Activated CD8-positive, alpha-beta T cell treated with anti-CD3 and anti-CD28 coated beads for 36 hours (primary cell): ENCODE data around the gene CRB1. TPM values are rescaled to one million over a fixed set of nuclear protein-coding genes. Genes with fewer than 3 reads are reported as not detected.
"Not testable (repeated sequence)": the region's sequence is repeated elsewhere in the genome, so short reads cannot be mapped to it uniquely, and the experiment has no call there.

Source experiments
- ATAC-seq: fragments of 200-7000 bp; cut with Tn5 transposase; one replicate; pipeline ENCODE4 v1.10.0; 2021; ENCODE audit warnings: mild to moderate bottlenecking, moderate library complexity
- CTCF ChIA-PET: fragments of 350-600 bp; sonication (Branson Sonifier 250); formaldehyde crosslinking; loops from one replicate; lab custom pipeline; 2021; ENCODE audit warnings: antibody characterized with exemption; lab: Charles Lee
- POLR2A ChIA-PET: fragments of 350-600 bp; sonication (Branson Sonifier 250); formaldehyde crosslinking; loops from one replicate; lab custom pipeline; 2021; ENCODE audit warnings: antibody characterized with exemption; lab: Charles Lee
- DNase-seq: peaks from one replicate; pipeline ENCODE4 v3.0.0-alpha.2; 2020
- H3K27ac Mint-ChIP-seq: one replicate; pipeline ENCODE4 v1.8.0; 2021; ENCODE audit warnings: mild to moderate bottlenecking, mixed read lengths
- H3K27me3 Mint-ChIP-seq: one replicate; pipeline ENCODE4 v1.8.0; 2021; ENCODE audit warnings: mixed read lengths
- H3K36me3 Mint-ChIP-seq: one replicate; pipeline ENCODE4 v1.8.0; 2021; ENCODE audit warnings: low read depth, mixed read lengths
- H3K4me1 Mint-ChIP-seq: one replicate; pipeline ENCODE4 v1.8.0; 2021; ENCODE audit warnings: low read depth, mixed read lengths
- H3K4me3 Mint-ChIP-seq: one replicate; pipeline ENCODE4 v1.8.0; 2021; ENCODE audit warnings: mild to moderate bottlenecking, moderate library complexity, mixed read lengths
- H3K9me3 Mint-ChIP-seq: one replicate; pipeline ENCODE4 v1.8.0; 2021; ENCODE audit warnings: mixed read lengths
- CTCF ChIP-seq: fragments of 200-600 bp; IDR thresholded peaks from one replicate; pipeline ENCODE4 v1.8.0; 2022; ENCODE audit warnings: antibody characterized with exemption, mild to moderate bottlenecking
- intact Hi-C: fragments of 100-400 bp; cut with micrococcal nuclease; formaldehyde crosslinking; loops from one replicate; pipeline ENCODE4 v1.10.0; 2022
- total RNA-seq, 2 experiments: library from RNA; stranded (reverse); gene quantifications; one replicate each; pipeline ENCODE4 v1.2.3, GENCODE V29; 2021

CRB1 gene
- total RNA-seq, 2 experiments from 2014 or later = not detected

GRCh38 chr1:197486946-197487345 lies 218.9 kb downstream of the CRB1 start:
- POLR2A ChIA-PET = no interaction called here
- no peaks in the 10 kb centered on the region for H3K9me3 Mint-ChIP-seq
- CTCF ChIA-PET = interaction anchor here (1.1 kb wide), 1 partner anchor 35 kb away, joined by 4 read pairs; no protein-coding TSS in a partner anchor
- H3K27ac Mint-ChIP-seq = no peak overlapping the region
- intact Hi-C loops = no loop called here
- H3K4me3 Mint-ChIP-seq = no peak overlapping the region
- no peaks in the 10 kb centered on the region for H3K36me3 Mint-ChIP-seq
- peaks cover 1% of the 10 kb centered on the region for H3K4me1 Mint-ChIP-seq
- DNase-seq (no peak), ATAC-seq (no peak)
- H3K27me3 Mint-ChIP-seq = no peaks in the 10 kb centered on the region
- no peak for TF ChIP-seq CTCF

GRCh38 chr1:197491505-197491904 lies 223.5 kb downstream of the CRB1 start:
- POLR2A ChIA-PET, DNase-seq, ATAC-seq, H3K36me3 Mint-ChIP-seq, H3K4me1 Mint-ChIP-seq, H3K27ac Mint-ChIP-seq, H3K9me3 Mint-ChIP-seq, intact Hi-C loops, H3K4me3 Mint-ChIP-seq, H3K27me3 Mint-ChIP-seq: not testable (repeated sequence)
- CTCF ChIA-PET = interaction anchor here (0.9 kb wide), 1 partner anchor 28 kb away, joined by 3 read pairs; no protein-coding TSS in a partner anchor

GRCh38 chr1:197496722-197497121 lies 228.7 kb downstream of the CRB1 start:
- ATAC-seq (no peak), DNase-seq (no peak)
- TF ChIP-seq CTCF = no peak
- intact Hi-C loops = no loop called here
- ChIA-PET POLR2A (no interaction called here), CTCF (no interaction called here)
- Mint-ChIP-seq H3K4me3 (no peak overlapping the region), H3K9me3 (no peaks in the 10 kb centered on the region), H3K27me3 (no peaks in the 10 kb centered on the region), H3K27ac (no peak overlapping the region), H3K4me1 (no peaks in the 10 kb centered on the region), H3K36me3 (no peaks in the 10 kb centered on the region)

DNA sequence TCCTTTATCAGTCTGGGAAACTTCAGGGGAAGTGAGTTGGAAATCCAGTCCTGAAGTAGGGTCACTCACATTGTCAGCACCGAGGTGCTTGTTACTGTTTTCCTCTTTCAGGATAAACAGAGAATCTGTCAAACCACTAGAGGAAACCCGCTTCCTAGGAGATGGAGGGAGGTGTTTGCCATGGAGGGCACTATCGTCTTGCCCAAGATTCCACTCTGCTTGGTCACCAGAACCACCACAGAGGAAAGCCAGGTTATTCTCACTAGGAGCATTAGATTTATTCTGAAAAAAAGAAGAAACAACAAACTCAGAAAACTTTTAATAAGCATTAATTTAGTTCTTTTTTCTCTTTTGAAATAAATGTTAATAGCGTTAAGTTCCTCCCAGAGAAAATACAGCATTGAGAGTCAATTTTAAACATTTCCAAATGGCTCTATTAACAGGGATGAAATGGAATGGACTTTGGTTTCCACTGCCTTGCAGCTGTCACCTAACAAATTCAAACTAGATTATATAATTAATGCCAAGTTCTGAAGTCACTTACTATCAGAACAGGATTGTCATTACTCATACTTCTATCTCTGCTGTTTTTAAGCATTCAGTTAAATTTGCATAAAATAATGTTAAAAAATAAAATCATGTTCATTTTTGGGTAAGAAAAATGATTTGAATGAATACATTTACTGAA lies 242.8 kb downstream of the CRB1 start:
- CTCF ChIA-PET = no interaction called here
- no peak overlapping the region for H3K4me3 Mint-ChIP-seq
- no peak overlapping the region for H3K27ac Mint-ChIP-seq
- H3K27me3 Mint-ChIP-seq = no peaks in the 10 kb centered on the region
- no peaks in the 10 kb centered on the region for H3K9me3 Mint-ChIP-seq
- no peaks in the 10 kb centered on the region for H3K4me1 Mint-ChIP-seq
- intact Hi-C loops = no loop called here
- no peak for ATAC-seq
- no peak for DNase-seq
- H3K36me3 Mint-ChIP-seq = peaks cover 8% of the 10 kb centered on the region
- no peak for TF ChIP-seq CTCF
- POLR2A ChIA-PET = no interaction called here

- DNase-seq = no peak
- CTCF ChIA-PET = interaction anchor here (0.8 kb wide), 1 partner anchor 353 kb away, joined by 3 read pairs; no protein-coding TSS in a partner anchor
- no peak for ATAC-seq
- Mint-ChIP-seq H3K27ac (no peak overlapping the region), H3K4me1 (no peaks in the 10 kb centered on the region), H3K9me3 (no peaks in the 10 kb centered on the region), H3K4me3 (no peak overlapping the region), H3K27me3 (no peaks in the 10 kb centered on the region), H3K36me3 (peaks cover 5% of the 10 kb centered on the region)
- intact Hi-C loops = no loop called here
- POLR2A ChIA-PET = no interaction called here
- TF ChIP-seq CTCF = no peak
Measured at GRCh38 chr1:197515421-197515820, 247.4 kb downstream of the CRB1 start.
